Heart right ventricle (tissue), 16 donors: ENCODE data around the gene TCP1. TPM values are rescaled to one million over a fixed set of nuclear protein-coding genes. Genes with fewer than 3 reads are reported as not detected.
A peak's percentile ranks its signal among the peaks of the same experiment; 100 is the strongest.

Experiments
- ATAC-seq, 8 donors: fragments of 200-7000 bp; cut with Tn5 transposase; one replicate each; pipeline ENCODE4 v1.9.1; 2020; ENCODE audit warnings: mild to moderate bottlenecking in 8 of 8, moderate library complexity in 8 of 8, moderate number of reproducible peaks in 1 of 8
- DNase-seq, 2 donors: peaks; one replicate each; pipeline ENCODE4 v3.0.0-alpha.2; 2020
- H3K27ac ChIP-seq, 10 donors: fragments of 200-600 bp; sonication (generic) in 2 of 10; one replicate each; pipeline versions ENCODE4 v1.5.0 to v1.8.0; 2020 to 2022; ENCODE audit warnings: mild to moderate bottlenecking in 3 of 10
- H3K27me3 ChIP-seq, 7 donors: fragments of 200-600 bp; one replicate each; pipeline ENCODE4 v1.8.0; 2021 to 2022; ENCODE audit warnings: mild to moderate bottlenecking in 2 of 7
- H3K36me3 ChIP-seq, 9 donors: fragments of 200-600 bp; sonication (generic) in 1 of 9; one replicate each; pipeline versions ENCODE4 v1.5.0 to v1.8.0; 2020 to 2022; ENCODE audit warnings: mild to moderate bottlenecking in 2 of 9
- H3K4me1 ChIP-seq, 9 donors: fragments of 200-600 bp; sonication (generic) in 1 of 9; one replicate each; pipeline versions ENCODE4 v1.5.0 to v1.8.0; 2020 to 2022; ENCODE audit warnings: mild to moderate bottlenecking in 4 of 9
- H3K4me3 ChIP-seq, 10 donors: fragments of 200-600 bp; sonication (generic) in 2 of 10; one replicate each; pipeline versions ENCODE4 v1.5.0 to v1.8.0; 2020 to 2022; ENCODE audit warnings: mild to moderate bottlenecking in 7 of 10, moderate library complexity in 2 of 10
- H3K9me3 ChIP-seq, 11 donors: fragments of 200-600 bp in 10 of 11; sonication (generic) in 2 of 11; one replicate each; pipeline versions ENCODE4 v1.5.0 to v1.8.0; 2013 to 2022; ENCODE audit warnings: mild to moderate bottlenecking in 2 of 11, control low read depth in 1 of 11, moderate library complexity in 1 of 11
- WGBS, 2 donors: extraction: QIAGEN DNeasy Blood & Tissue Kit; methylation state at CpG; one replicate each; pipeline ENCODE4 v1.1.7; 2013; ENCODE audit warnings: inconsistent platforms in 1 of 2; 5-methylcytosine and 5-hydroxymethylcytosine counted together
- intact Hi-C, 10 donors: fragments of 100-400 bp; cut with DNase I; formaldehyde crosslinking; loops; one replicate each; pipeline versions ENCODE4 v1.11.1 to v1.14.2; 2022
- polyA plus RNA-seq, 2 donors: library from polyadenylated mRNA; stranded (reverse); fragments of 200-250 nt; gene quantifications; one replicate each; pipeline ENCODE4 v1.2.3, GENCODE V29; 2013
- total RNA-seq, 10 donors: library from RNA; stranded (reverse); fragmentation: NEBNext Ultra II Directional in 3 of 10; extraction: Animal tissue kit (Norgen Biotek cat#: 25700) in 3 of 10; gene quantifications; one replicate each; pipeline versions ENCODE4 v1.2.1 to v1.2.4, GENCODE V29; 2021 to 2023
- TF ChIP-seq, protein P1 (sequence below), 9 donors: fragments of 200-600 bp; sonication (generic) in 2 of 9; IDR thresholded peaks; one replicate each; pipeline versions ENCODE4 v1.5.0 to v1.8.0; 2021 to 2022; ENCODE audit warnings: antibody characterized with exemption in 9 of 9, mild to moderate bottlenecking in 5 of 9, moderate library complexity in 1 of 9
- donor health status: Arrhythmogenic right ventricular cardiomyopathy.
- donor health status: ischemic (EF 13 %, LVEDD 7.1; RV severe dilation, severe dysfunction).
- donor health status: healthy with polysubstance abuse.
- donor health status: DM: no; HTN: yes; CAD: no.
- donor health status: DM: no; HTN: no; CAD: no.
- donor health status: ischemic (EF 25% LVEDD 6.9; RV normal size, moderate dysfunction).
- donor health status: ischemic (EF 25% LVEDD 5.7; RV mildly dilated, moderate dysfunction).
- donor health status: healthy.
- donor health status: DM: yes; HTN: yes; CAD: no.
- donor health status: Ischemic cardiomyopathy.
- donor health status: ischemic (EF 35%, LVEDD 5.7; RV mildly dilated, moderate dysfunction).
- donor health status: nonischemic (EF 11% LVEDD 7.7; RV severe dilation, severe dysfunction).
- donor health status: DM: yes; HTN: yes; CAD: no.
- donor health status: PGD.
- donor health status: ischemic (EF 29% LVEDD 5.4; RV normal size, mild dysfunction).
- donor health status: nonischemic (EF 23%, LVEDD 6.1; RV moderate dilation, normal function).

Gene TCP1
- total and polyA plus RNA-seq, 12 donors: 71.7 to 176 (median 139) TPM

DNA sequence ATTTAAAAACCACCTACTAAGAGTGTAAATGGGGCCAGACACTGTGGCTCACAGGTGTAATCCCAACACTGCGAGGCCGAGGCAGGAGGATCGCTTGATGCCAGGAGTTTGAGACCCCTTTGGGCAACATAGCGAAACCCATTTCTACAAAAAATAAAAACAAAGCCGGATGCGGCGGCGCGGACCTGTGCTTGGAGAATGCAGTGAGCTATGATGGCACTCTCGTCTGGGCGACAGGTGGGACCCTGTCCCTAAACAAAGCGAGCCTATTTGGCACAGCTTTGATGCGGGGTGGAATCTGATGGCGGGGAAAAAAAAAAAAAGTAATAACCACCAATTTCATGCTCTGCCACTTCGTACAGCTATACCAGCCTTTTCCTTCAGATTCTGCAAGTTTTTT, 1.1 kb downstream of the TCP1 start:
- H3K9me3 ChIP-seq: no peaks in the 10 kb centered on the region
- intact Hi-C loops: loop anchor here in 7 of 10 donors (2.0 to 10.0 kb wide), 10 partner anchors 25 to 96 kb away; partner anchors contain the start of genes WTAP (in 3 of the 7), ACAT2 (in 2 of the 7) and SOD2 (in 2 of the 7)
- no peak for ATAC-seq
- H3K36me3 ChIP-seq: peaks cover 0 to 68% (median 23%) of the 10 kb centered on the region in 9 donors
- peaks cover 12 to 63% (median 45%) of the 10 kb centered on the region in 9 donors for H3K4me1 ChIP-seq
- TF ChIP-seq, protein P1, sequence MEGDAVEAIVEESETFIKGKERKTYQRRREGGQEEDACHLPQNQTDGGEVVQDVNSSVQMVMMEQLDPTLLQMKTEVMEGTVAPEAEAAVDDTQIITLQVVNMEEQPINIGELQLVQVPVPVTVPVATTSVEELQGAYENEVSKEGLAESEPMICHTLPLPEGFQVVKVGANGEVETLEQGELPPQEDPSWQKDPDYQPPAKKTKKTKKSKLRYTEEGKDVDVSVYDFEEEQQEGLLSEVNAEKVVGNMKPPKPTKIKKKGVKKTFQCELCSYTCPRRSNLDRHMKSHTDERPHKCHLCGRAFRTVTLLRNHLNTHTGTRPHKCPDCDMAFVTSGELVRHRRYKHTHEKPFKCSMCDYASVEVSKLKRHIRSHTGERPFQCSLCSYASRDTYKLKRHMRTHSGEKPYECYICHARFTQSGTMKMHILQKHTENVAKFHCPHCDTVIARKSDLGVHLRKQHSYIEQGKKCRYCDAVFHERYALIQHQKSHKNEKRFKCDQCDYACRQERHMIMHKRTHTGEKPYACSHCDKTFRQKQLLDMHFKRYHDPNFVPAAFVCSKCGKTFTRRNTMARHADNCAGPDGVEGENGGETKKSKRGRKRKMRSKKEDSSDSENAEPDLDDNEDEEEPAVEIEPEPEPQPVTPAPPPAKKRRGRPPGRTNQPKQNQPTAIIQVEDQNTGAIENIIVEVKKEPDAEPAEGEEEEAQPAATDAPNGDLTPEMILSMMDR (IDR thresholded peaks at IDR 0.05): no peak
- H3K27me3 ChIP-seq: no peaks in the 10 kb centered on the region
- DNase-seq: no peak
- H3K4me3 ChIP-seq: peak overlapping the region; percentile 92 to 99 (median 98)
- H3K27ac ChIP-seq: peak overlapping the region in 8 of 10 donors; percentile 79 to 97 (median 94)
- 28 to 32% methylated on average over 15 of the region's 15 CpGs for WGBS, 2 donors

DNA sequence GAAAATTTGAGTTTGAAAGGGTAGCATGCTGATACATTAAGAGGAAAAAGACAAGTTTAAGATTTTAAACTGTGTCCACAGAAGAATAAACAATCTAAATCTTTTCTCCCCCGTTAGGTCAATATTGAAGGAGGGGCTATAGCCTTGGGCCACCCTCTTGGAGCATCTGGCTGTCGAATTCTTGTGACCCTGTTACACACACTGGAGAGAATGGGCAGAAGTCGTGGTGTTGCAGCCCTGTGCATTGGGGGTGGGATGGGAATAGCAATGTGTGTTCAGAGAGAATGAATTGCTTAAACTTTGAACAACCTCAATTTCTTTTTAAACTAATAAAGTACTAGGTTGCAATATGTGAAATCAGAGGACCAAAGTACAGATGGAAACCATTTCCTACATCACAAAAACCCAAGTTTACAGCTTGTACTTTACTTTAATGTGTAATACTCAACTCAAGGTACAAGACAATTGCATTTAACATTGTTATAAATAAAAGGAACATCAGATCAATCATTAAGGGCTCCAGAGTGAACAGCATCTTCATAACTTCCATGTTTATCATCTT, 10.8 kb downstream of the TCP1 start:
- Histone ChIP-seq H3K36me3 (peaks cover 0 to 98% (median 62%) of the 10 kb centered on the region in 9 donors), H3K27me3 (no peaks in the 10 kb centered on the region), H3K4me3 (no peak overlapping the region), H3K4me1 (no peaks in the 10 kb centered on the region), H3K9me3 (no peaks in the 10 kb centered on the region), H3K27ac (no peak overlapping the region)
- TF ChIP-seq, protein P1 (IDR thresholded peaks at IDR 0.05): no peak
- WGBS, 2 donors: 77 to 78% methylated on average over 3 of the region's 3 CpGs
- intact Hi-C loops: no loop called here
- DNase-seq (no peak), ATAC-seq (no peak)

DNA sequence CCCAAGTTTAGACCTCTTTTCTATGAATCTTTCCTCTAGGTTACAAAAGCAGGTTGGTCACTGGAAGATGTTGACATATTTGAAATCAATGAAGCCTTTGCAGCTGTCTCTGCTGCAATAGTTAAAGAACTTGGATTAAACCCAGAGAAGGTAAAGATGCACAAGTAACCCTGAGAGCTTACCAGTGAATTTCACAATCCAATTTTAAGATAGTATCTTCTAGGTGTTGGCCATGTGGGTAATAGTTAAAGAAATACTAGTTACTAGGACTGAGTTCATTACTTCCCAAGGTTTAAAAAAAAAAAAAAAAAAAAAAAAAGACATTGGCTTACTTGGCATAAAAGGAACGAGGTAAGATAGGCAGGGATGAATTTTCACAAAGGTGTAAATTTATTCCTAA, 11.3 kb downstream of the TCP1 start:
- ATAC-seq (no peak), DNase-seq (no peak)
- Histone ChIP-seq H3K9me3 (no peaks in the 10 kb centered on the region), H3K4me3 (no peak overlapping the region), H3K27ac (no peak overlapping the region), H3K27me3 (no peaks in the 10 kb centered on the region), H3K36me3 (peaks cover 0 to 98% (median 58%) of the 10 kb centered on the region in 9 donors), H3K4me1 (no peaks in the 10 kb centered on the region)
- TF ChIP-seq, protein P1 (IDR thresholded peaks at IDR 0.05): no peak
- intact Hi-C loops: no loop called here
- 52 to 64% methylated on average over 1 of the region's 1 CpG for WGBS, 2 donors

DNA sequence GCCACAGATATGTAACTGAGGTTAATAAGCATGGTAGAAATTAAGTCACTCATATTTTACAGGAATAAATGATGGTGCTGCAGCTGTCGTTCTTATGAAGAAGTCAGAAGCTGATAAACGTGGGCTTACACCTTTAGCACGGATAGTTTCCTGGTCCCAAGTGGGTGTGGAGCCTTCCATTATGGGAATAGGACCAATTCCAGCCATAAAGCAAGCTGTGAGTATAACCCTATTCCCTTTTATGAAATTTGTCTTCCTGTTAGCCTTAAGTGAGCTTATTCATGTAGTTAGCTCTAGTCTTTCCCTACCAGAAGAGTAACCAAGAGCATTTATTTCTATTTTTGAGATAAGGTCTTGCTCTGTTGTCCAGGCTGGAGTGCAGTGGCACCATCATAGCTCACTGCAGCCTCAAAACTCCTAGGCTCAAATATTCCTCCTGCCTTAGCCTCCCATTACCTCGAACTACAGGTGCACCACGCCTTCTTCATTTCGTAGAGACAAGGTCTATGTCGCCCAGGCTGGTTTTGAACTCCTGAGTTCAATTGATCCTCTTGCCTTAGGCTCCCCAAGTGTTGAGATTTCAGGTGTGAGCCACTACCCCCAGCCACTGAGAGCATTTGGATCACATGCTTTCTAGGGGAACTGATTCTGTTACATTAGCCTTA, 12.0 kb downstream of the TCP1 start:
- intact Hi-C loops: no loop called here
- peaks cover 0 to 92% (median 51%) of the 10 kb centered on the region in 9 donors for H3K36me3 ChIP-seq
- WGBS, 2 donors: 80 to 82% methylated on average over 7 of the region's 7 CpGs
- H3K27ac ChIP-seq: no peak overlapping the region
- no peaks in the 10 kb centered on the region for H3K9me3 ChIP-seq
- DNase-seq: no peak
- no peak for ATAC-seq
- H3K4me1 ChIP-seq: no peaks in the 10 kb centered on the region
- TF ChIP-seq, protein P1 (IDR thresholded peaks at IDR 0.05): no peak
- H3K4me3 ChIP-seq: no peak overlapping the region
- no peaks in the 10 kb centered on the region for H3K27me3 ChIP-seq
